HCT116 (cell line): ENCODE data around the gene ZIC5. TPM values are rescaled to one million over a fixed set of nuclear protein-coding genes. Genes with fewer than 3 reads are reported as not detected.

Source experiments
- ATAC-seq: fragments of 200-7000 bp; cut with Tn5 transposase; 2 replicates; pipeline ENCODE4 v1.9.1; 2020; ENCODE audit warnings: mild to moderate bottlenecking, moderate library complexity
- BruUV-seq: library from RNA; stranded (reverse); fragments of 400-500 nt; replicated peaks from 2 replicates; lab custom pipeline; 2021; lab: Mats Ljungman, UMichigan
- CTCF ChIA-PET: fragments of 300-600 bp; sonication (Branson Sonifier 250); formaldehyde crosslinking; loops from one replicate; lab custom pipeline; 2021; ENCODE audit warnings: antibody characterized with exemption; lab: Charles Lee
- POLR2A ChIA-PET: fragments of 300-600, 350-600 bp; sonication (Branson Sonifier 250); formaldehyde crosslinking; loops from one replicate; lab custom pipeline; 2021; ENCODE audit warnings: antibody characterized with exemption; lab: Charles Lee
- RAD21 ChIA-PET, 2 experiments: fragments of 300-600 bp; sonication (Branson Sonifier 250); formaldehyde crosslinking; loops; one replicate each; lab custom pipeline; 2023; ENCODE audit warnings: low total read pairs in 2 of 2; ENCODE audit not compliant: uncharacterized antibody in 2 of 2, unreplicated experiment in 2 of 2, low non-redundant PET in 1 of 2; lab: Charles Lee
- DNase-seq: peaks from one replicate; pipeline ENCODE4 v3.0.0-alpha.2; 2010; ENCODE audit warnings: low read depth, low spot score
- H2AFZ ChIP-seq: fragments of 200-600 bp; shearing (Covaris generic), sonication (generic); 2 replicates; pipeline ENCODE4 v1.6.1; 2017; ENCODE audit warnings: low read depth, mixed run types, mixed read lengths, antibody characterized with exemption, low read length; ENCODE audit not compliant: poor library complexity, severe bottlenecking
- H3K27ac ChIP-seq: 2 replicates; pipeline ENCODE4 v1.5.1; 2012; ENCODE audit warnings: low read depth, low read length
- H3K27me3 ChIP-seq: fragments of 200-600 bp; sonication (generic); 2 replicates; pipeline ENCODE4 v1.6.1; 2016; ENCODE audit warnings: mixed run types, low read length, mixed read lengths; ENCODE audit not compliant: insufficient read depth
- H3K36me3 ChIP-seq, 2 experiments: fragments of 200-500 bp in 1 of 2; fragments of 200-600 bp in 1 of 2; sonication (Bioruptor generic) in 1 of 2; sonication (generic) in 1 of 2; 2 replicates each; pipeline versions ENCODE4 v1.5.1 to v1.6.1; 2014 to 2016; ENCODE audit warnings: low read length in 2 of 2, inconsistent platforms in 1 of 2, mixed read lengths in 1 of 2, mixed run types in 1 of 2; ENCODE audit not compliant: insufficient read depth in 2 of 2, control insufficient read depth in 1 of 2
- H3K4me1 ChIP-seq, 2 experiments: fragments of 200-600 bp in 1 of 2; sonication (generic) in 1 of 2; 2 replicates each; pipeline versions ENCODE4 v1.5.1 to v1.6.1; 2012 to 2017; ENCODE audit warnings: low read length in 2 of 2, inconsistent platforms in 1 of 2, mild to moderate bottlenecking in 1 of 2, mixed read lengths in 1 of 2, mixed run types in 1 of 2, moderate library complexity in 1 of 2; ENCODE audit not compliant: insufficient read depth in 2 of 2, control insufficient read depth in 1 of 2
- H3K4me2 ChIP-seq: fragments of 200-600 bp; sonication (generic); 2 replicates; pipeline ENCODE4 v1.6.1; 2017; ENCODE audit warnings: mixed run types, low read length, mixed read lengths
- H3K4me3 ChIP-seq, 2 experiments: fragments of 200-600 bp in 1 of 2; sonication (generic) in 1 of 2; replicated peaks in 1 of 2; 2 replicates each; pipeline ENCODE4 v1.5.1; 2011 to 2016; ENCODE audit warnings: low read length in 2 of 2, control low read depth in 1 of 2, low read depth in 1 of 2, mild to moderate bottlenecking in 1 of 2, mixed read lengths in 1 of 2, mixed run types in 1 of 2
- H3K79me2 ChIP-seq: fragments of 200-600 bp; sonication (generic); 2 replicates; pipeline ENCODE4 v1.6.1; 2017; ENCODE audit warnings: mild to moderate bottlenecking, mixed run types, low read length, moderate library complexity, mixed read lengths; ENCODE audit not compliant: insufficient read depth
- H3K9ac ChIP-seq: fragments of 200-600 bp; sonication (generic); 2 replicates; pipeline ENCODE4 v1.6.1; 2016; ENCODE audit warnings: low read length, mixed read lengths
- H3K9me2 ChIP-seq: fragments of 200-600 bp; sonication (generic), shearing (Covaris generic); 2 replicates; pipeline ENCODE4 v1.6.1; 2017; ENCODE audit warnings: mixed run types, mild to moderate bottlenecking, moderate library complexity; ENCODE audit not compliant: insufficient read depth
- H3K9me3 ChIP-seq, 2 experiments: fragments of 200-500 bp in 1 of 2; fragments of 200-600 bp in 1 of 2; sonication (Bioruptor generic) in 1 of 2; sonication (generic) in 1 of 2; 2 replicates each; pipeline ENCODE4 v1.6.1; 2014 to 2017; ENCODE audit warnings: low read length in 2 of 2, mixed read lengths in 2 of 2, inconsistent platforms in 1 of 2, low read depth in 1 of 2, mild to moderate bottlenecking in 1 of 2, mixed run types in 1 of 2, moderate library complexity in 1 of 2; ENCODE audit not compliant: control insufficient read depth in 1 of 2, insufficient read depth in 1 of 2
- H4K20me1 ChIP-seq: fragments of 200-600 bp; sonication (generic), shearing (Covaris generic); 2 replicates; pipeline ENCODE4 v1.6.1; 2017; ENCODE audit warnings: mixed run types, mild to moderate bottlenecking, moderate library complexity; ENCODE audit not compliant: insufficient read depth
- CBX3 ChIP-seq: IDR thresholded peaks from 2 replicates; pipeline ENCODE4 v1.6.1; 2012; ENCODE audit warnings: low read depth
- CEBPB ChIP-seq: IDR thresholded peaks from 2 replicates; pipeline ENCODE4 v1.6.1; 2012; ENCODE audit warnings: low read depth
- EZH2 ChIP-seq: fragments of 200-600 bp; sonication (generic); IDR thresholded peaks from 2 replicates; pipeline ENCODE4 v1.6.1; 2017; ENCODE audit warnings: antibody characterized with exemption, mixed run types
- EZH2phosphoT487 ChIP-seq: fragments of 200-600 bp; IDR thresholded peaks from 2 replicates; pipeline ENCODE4 v1.6.1; 2018; ENCODE audit warnings: antibody characterized with exemption, borderline replicate concordance
- FOSL1 ChIP-seq: IDR thresholded peaks from 2 replicates; pipeline ENCODE4 v1.6.1; 2012; ENCODE audit warnings: low read depth
- JUND ChIP-seq: IDR thresholded peaks from 2 replicates; pipeline ENCODE4 v1.6.1; 2012
- POLR2AphosphoS5 ChIP-seq: IDR thresholded peaks from 2 replicates; pipeline ENCODE4 v1.6.1; 2011; ENCODE audit warnings: mild to moderate bottlenecking, low read depth, low read length, moderate library complexity
- RAD21 ChIP-seq: IDR thresholded peaks from 2 replicates; pipeline ENCODE4 v1.6.1; 2012; ENCODE audit warnings: low read depth, mild to moderate bottlenecking
- SP1 ChIP-seq: IDR thresholded peaks from 2 replicates; pipeline ENCODE4 v1.6.1; 2012; ENCODE audit warnings: low read depth
- SRF ChIP-seq: IDR thresholded peaks from 2 replicates; pipeline ENCODE4 v1.6.1; 2012; ENCODE audit warnings: low read depth
- TCF7L2 ChIP-seq: IDR thresholded peaks from 2 replicates; pipeline ENCODE4 v1.7.0; 2011; ENCODE audit warnings: borderline replicate concordance, inconsistent platforms; ENCODE audit not compliant: insufficient read depth, insufficient read length; ENCODE audit errors: extremely low read depth
- YY1 ChIP-seq: IDR thresholded peaks from 2 replicates; pipeline ENCODE4 v1.6.1; 2011; ENCODE audit warnings: low read length, low read depth, moderate library complexity, mild to moderate bottlenecking; ENCODE audit not compliant: insufficient replicate concordance; ENCODE audit errors: extremely low read depth
- ZFX ChIP-seq: fragments of 450-650 bp; IDR thresholded peaks from 2 replicates; pipeline ENCODE4 v1.6.1; 2017
- intact Hi-C: fragments of 100-400 bp; cut with micrococcal nuclease; formaldehyde crosslinking; loops from 2 replicates; pipeline ENCODE4 v1.10.0; 2022
- total RNA-seq: library from RNA; stranded (reverse); gene quantifications from one replicate; pipeline ENCODE4 v1.2.1, GENCODE V29; 2021; ENCODE audit not compliant: unreplicated experiment
- TF ChIP-seq, protein P1 (sequence below), 3 experiments: fragments of 200-600 bp in 1 of 3; sonication (generic) in 1 of 3; IDR thresholded peaks in 2 of 3; conservative IDR thresholded peaks in 1 of 3; 2 replicates each; pipeline ENCODE4 v1.5.1; 2012 to 2017; ENCODE audit warnings: low read depth in 2 of 3, low read length in 2 of 3, antibody characterized with exemption in 1 of 3, borderline replicate concordance in 1 of 3, control low read depth in 1 of 3, mild to moderate bottlenecking in 1 of 3, mixed read lengths in 1 of 3, mixed run types in 1 of 3, moderate library complexity in 1 of 3; ENCODE audit not compliant: insufficient read depth in 1 of 3

The ZIC5 gene
- total RNA-seq, 1 experiment from 2014 or later: 10.3 TPM

GRCh38 chr13:100014621-100015020 is 43.1 kb upstream of the ZIC5 start:
- no peak for ATAC-seq
- DNase-seq: no peak
- Histone ChIP-seq H3K4me3 (no peak overlapping the region), H3K9ac (no peak overlapping the region), H4K20me1 (no peaks in the 10 kb centered on the region), H3K36me3 (no peaks in the 10 kb centered on the region), H3K4me2 (no peak overlapping the region), H3K79me2 (no peaks in the 10 kb centered on the region), H3K9me2 (no peaks in the 10 kb centered on the region), H2AFZ (no peak overlapping the region), H3K27me3 (no peaks in the 10 kb centered on the region), H3K4me1 (no peaks in the 10 kb centered on the region), H3K27ac (no peak overlapping the region), H3K9me3 (no peaks in the 10 kb centered on the region)
- TF ChIP-seq EZH2: no peak
- no peak for TF ChIP-seq TCF7L2
- TF ChIP-seq POLR2AphosphoS5: no peak
- TF ChIP-seq CEBPB: no peak
- TF ChIP-seq SRF: no peak
- TF ChIP-seq JUND: no peak
- TF ChIP-seq ZFX: no peak
- TF ChIP-seq, protein P1, sequence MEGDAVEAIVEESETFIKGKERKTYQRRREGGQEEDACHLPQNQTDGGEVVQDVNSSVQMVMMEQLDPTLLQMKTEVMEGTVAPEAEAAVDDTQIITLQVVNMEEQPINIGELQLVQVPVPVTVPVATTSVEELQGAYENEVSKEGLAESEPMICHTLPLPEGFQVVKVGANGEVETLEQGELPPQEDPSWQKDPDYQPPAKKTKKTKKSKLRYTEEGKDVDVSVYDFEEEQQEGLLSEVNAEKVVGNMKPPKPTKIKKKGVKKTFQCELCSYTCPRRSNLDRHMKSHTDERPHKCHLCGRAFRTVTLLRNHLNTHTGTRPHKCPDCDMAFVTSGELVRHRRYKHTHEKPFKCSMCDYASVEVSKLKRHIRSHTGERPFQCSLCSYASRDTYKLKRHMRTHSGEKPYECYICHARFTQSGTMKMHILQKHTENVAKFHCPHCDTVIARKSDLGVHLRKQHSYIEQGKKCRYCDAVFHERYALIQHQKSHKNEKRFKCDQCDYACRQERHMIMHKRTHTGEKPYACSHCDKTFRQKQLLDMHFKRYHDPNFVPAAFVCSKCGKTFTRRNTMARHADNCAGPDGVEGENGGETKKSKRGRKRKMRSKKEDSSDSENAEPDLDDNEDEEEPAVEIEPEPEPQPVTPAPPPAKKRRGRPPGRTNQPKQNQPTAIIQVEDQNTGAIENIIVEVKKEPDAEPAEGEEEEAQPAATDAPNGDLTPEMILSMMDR (IDR thresholded peaks at IDR 0.05 in 2 of 3, conservative IDR thresholded peaks at IDR 0.05 in 1 of 3; ENCODE audit: borderline replicate concordance in 1 of 3, insufficient read depth in 1 of 3, low read depth in 2 of 3, low read length in 2 of 3): no peak
- TF ChIP-seq FOSL1: no peak
- TF ChIP-seq SP1: no peak
- TF ChIP-seq EZH2phosphoT487: no peak
- no peak for TF ChIP-seq RAD21
- TF ChIP-seq YY1: no peak
- no peak for TF ChIP-seq CBX3
- CTCF ChIA-PET: no interaction called here
- BruUV-seq: no TSS peak
- intact Hi-C loops: no loop called here
- RAD21 ChIA-PET: no interaction called here
- POLR2A ChIA-PET: no interaction called here
